ENCODE results near the gene ADAMTS13.

GRCh38 chr9:133507246-133507965 lies 85.2 kb downstream of the ADAMTS13 start:
- TF ChIP-seq CTCF (IDR thresholded peaks at IDR 0.05) (no peak), POLR2A (IDR thresholded peaks at IDR 0.05) (no peak), POLR2AphosphoS5 (IDR thresholded peaks at IDR 0.05) (no peak)

Measured in transverse colon (tissue), 4 donors.